ENCODE results near the gene DCBLD1. TPM values are rescaled to one million over a fixed set of nuclear protein-coding genes. Genes with fewer than 3 reads are reported as not detected.

The DCBLD1 gene
- total and polyA plus RNA-seq, 2 of the 13 experiments (the other 11 are each of a cell fraction or from before 2014, with no cell fraction given): 23.2 to 41.5 TPM

- TF ChIP-seq CBX1 (IDR thresholded peaks at IDR 0.05; ENCODE audit: low read depth) (no peak), ZNF3 (CRISPR knock-in tag; IDR thresholded peaks at IDR 0.05) (no peak), CCDC6 (CRISPR knock-in tag; IDR thresholded peaks at IDR 0.05) (no peak), ZNF761 (CRISPR knock-in tag; conservative IDR thresholded peaks at IDR 0.05) (no peak)
- TF ChIP-seq, protein P1, sequence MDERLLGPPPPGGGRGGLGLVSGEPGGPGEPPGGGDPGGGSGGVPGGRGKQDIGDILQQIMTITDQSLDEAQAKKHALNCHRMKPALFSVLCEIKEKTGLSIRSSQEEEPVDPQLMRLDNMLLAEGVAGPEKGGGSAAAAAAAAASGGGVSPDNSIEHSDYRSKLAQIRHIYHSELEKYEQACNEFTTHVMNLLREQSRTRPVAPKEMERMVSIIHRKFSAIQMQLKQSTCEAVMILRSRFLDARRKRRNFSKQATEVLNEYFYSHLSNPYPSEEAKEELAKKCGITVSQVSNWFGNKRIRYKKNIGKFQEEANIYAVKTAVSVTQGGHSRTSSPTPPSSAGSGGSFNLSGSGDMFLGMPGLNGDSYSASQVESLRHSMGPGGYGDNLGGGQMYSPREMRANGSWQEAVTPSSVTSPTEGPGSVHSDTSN (CRISPR knock-in tag; IDR thresholded peaks at IDR 0.05): no peak
- TF ChIP-seq, protein P2, sequence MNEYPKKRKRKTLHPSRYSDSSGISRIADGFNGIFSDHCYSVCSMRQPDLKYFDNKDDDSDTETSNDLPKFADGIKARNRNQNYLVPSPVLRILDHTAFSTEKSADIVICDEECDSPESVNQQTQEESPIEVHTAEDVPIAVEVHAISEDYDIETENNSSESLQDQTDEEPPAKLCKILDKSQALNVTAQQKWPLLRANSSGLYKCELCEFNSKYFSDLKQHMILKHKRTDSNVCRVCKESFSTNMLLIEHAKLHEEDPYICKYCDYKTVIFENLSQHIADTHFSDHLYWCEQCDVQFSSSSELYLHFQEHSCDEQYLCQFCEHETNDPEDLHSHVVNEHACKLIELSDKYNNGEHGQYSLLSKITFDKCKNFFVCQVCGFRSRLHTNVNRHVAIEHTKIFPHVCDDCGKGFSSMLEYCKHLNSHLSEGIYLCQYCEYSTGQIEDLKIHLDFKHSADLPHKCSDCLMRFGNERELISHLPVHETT (CRISPR knock-in tag; conservative IDR thresholded peaks at IDR 0.05): no peak
Observed at GRCh38 chr6:117520603-117521395, 38.3 kb downstream of the DCBLD1 start (continued).

DNA sequence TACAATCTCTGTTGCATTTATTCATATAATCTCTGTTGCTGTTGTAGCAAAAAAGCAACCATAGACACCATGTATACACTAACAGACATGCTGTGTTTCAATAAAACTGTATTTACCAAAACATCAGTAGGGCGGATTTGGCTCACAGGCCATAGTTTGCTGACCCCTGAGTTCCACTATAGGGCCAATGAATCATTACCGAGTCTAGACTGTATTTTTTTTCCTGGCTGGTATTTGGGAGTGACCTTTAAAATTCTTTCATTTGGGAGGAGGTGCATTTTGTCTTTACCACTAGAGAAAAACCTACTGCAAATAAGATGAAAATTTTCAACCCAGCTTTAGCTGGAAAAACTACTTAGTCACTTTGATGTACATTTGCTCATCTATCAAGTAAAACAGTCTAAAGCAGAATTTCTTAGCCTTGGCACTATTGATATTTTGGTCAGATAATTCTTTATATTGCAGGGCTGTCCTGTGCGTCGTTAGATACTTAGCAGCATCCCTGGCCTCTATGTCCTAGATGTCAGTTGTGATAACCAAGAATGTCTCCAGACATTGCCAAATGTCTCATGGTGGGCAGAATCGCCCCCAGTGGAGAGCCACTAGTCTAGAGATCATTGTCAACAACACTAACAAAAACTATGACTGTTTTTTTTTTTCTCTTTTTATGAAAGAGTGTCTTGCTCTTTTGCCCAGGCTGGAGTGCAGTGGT is 39.5 kb downstream of the DCBLD1 start:
- intact Hi-C loops (cut with micrococcal nuclease; ENCODE audit: unreplicated experiment): no loop called here
- TSS peak; percentile 4 for BruUV-seq (replicated peaks)
- 98% methylated on average over 5 of the region's 5 CpGs for WGBS (ENCODE audit: low lambda C conversion rate)
- Histone ChIP-seq H3K27me3 (ENCODE audit: control insufficient read depth in 1 of 2, insufficient read depth in 2 of 2, low read length in 2 of 2) (no peaks in the 10 kb centered on the region), H3K36me3 (replicated peaks in 1 of 2; ENCODE audit: control insufficient read depth in 1 of 2, insufficient read depth in 2 of 2, low read length in 2 of 2) (peaks cover 14 to 38% of the 10 kb centered on the region in 2 experiments), H4K20me1 (ENCODE audit: insufficient read depth, low read length) (no peaks in the 10 kb centered on the region), H3K4me3 (replicated peaks in 1 of 3; ENCODE audit: insufficient read depth in 1 of 3, low read depth in 2 of 3, low read length in 3 of 3) (no peak overlapping the region), H3K9me3 (ENCODE audit: low read length) (no peaks in the 10 kb centered on the region), H3K27ac (ENCODE audit: extremely low read length, insufficient read depth, low read length) (no peak overlapping the region), H3K4me1 (ENCODE audit: insufficient read depth, low read length) (peaks cover 15% of the 10 kb centered on the region), H3K9ac (ENCODE audit: insufficient read depth, low read depth, low read length) (no peak overlapping the region), H3K4me2 (ENCODE audit: low read depth, low read length) (no peak overlapping the region), H2AFZ (ENCODE audit: low read length) (no peak overlapping the region), H3K79me2 (ENCODE audit: insufficient read depth, low read length) (no peaks in the 10 kb centered on the region)
- no peak for ATAC-seq
- ChIA-PET POLR2A (no interaction called here), CTCF (ENCODE audit: low intra/inter-chr PET ratio, low total read pairs) (no interaction called here)
- DNase-seq (ENCODE audit: low spot score): no peak
- no peak for TF ChIP-seq ETV6 (CRISPR knock-in tag; conservative IDR thresholded peaks at IDR 0.05)
- no peak for TF ChIP-seq ZNF407 (CRISPR knock-in tag; IDR thresholded peaks at IDR 0.05; ENCODE audit: not compliant biosample characterization)
- TF ChIP-seq THYN1 (CRISPR knock-in tag; IDR thresholded peaks at IDR 0.05; ENCODE audit: borderline replicate concordance, low read depth): no peak
- in situ Hi-C loops (cut with HindIII; ENCODE audit: extremely low pct_ligation_motif_present, low pct_unique_long_range_greater_than_20kb): no loop called here
- FAIRE-seq: no peak
